C4-2B (cell line): ENCODE results near the gene NECAB3.

Source experiments
- H3K27ac ChIP-seq: fragments of 450-650 bp; 2 replicates; pipeline ENCODE4 v1.5.1; 2017
- CTCF ChIP-seq: fragments of 450-650 bp; conservative IDR thresholded peaks from 2 replicates; pipeline ENCODE4 v1.5.1; 2017; ENCODE audit warnings: mild to moderate bottlenecking
- ZFX ChIP-seq: fragments of 450-650 bp; IDR thresholded peaks from 2 replicates; pipeline ENCODE4 v1.6.1; 2017

The NECAB3 gene

GRCh38 chr20:33653900-33654596 lies 20.2 kb downstream of the NECAB3 start:
- H3K27ac ChIP-seq = peak overlapping the region; percentile 93
- TF ChIP-seq ZFX = no peak
- no peak for TF ChIP-seq CTCF

GRCh38 chr20:33653218-33653899 lies 20.9 kb downstream of the NECAB3 start:
- no peak; the same call in 1 of the 2 replicates for TF ChIP-seq CTCF
- no peak for TF ChIP-seq ZFX

GRCh38 chr20:33651562-33652048 lies 22.6 kb downstream of the NECAB3 start:
- TF ChIP-seq CTCF = no peak
- TF ChIP-seq ZFX = no peak
- peak overlapping the region; percentile 93 for H3K27ac ChIP-seq

More at GRCh38 chr20:33653218-33653899, 20.9 kb downstream of the NECAB3 start:
- H3K27ac ChIP-seq = peak overlapping the region; percentile 93

- TF ChIP-seq CTCF (no peak), ZFX (no peak)
- H3K27ac ChIP-seq = peak overlapping the region; percentile 93
Measured at GRCh38 chr20:33650753-33651561, 23.3 kb downstream of the NECAB3 start.

GRCh38 chr20:33650111-33650752 lies 24.0 kb downstream of the NECAB3 start:
- H3K27ac ChIP-seq = peak overlapping the region; percentile 93
- TF ChIP-seq CTCF = no peak
- TF ChIP-seq ZFX = no peak

GRCh38 chr20:33649201-33649681 lies 25.0 kb downstream of the NECAB3 start:
- TF ChIP-seq ZFX = no peak
- TF ChIP-seq CTCF = no peak
- H3K27ac ChIP-seq = peak overlapping the region; percentile 93
